Fibroblast of pulmonary artery (primary cell): ENCODE results near the gene APLF.
"Not testable (repeated sequence)": the region's sequence is repeated elsewhere in the genome, so short reads cannot be mapped to it uniquely, and the experiment has no call there.

Experiments
- DNase-seq: peaks from one replicate; pipeline ENCODE4 v3.0.0-alpha.2; 2010; ENCODE audit warnings: low read depth
- H3K4me3 ChIP-seq: replicated peaks from 2 replicates; pipeline ENCODE4 v1.5.1; 2011; ENCODE audit warnings: low read depth, mild to moderate bottlenecking, control low read depth, low read length, moderate library complexity
- CTCF ChIP-seq: IDR thresholded peaks from 2 replicates; pipeline ENCODE4 v1.5.1; 2011; ENCODE audit warnings: mild to moderate bottlenecking, control low read depth, low read length, inconsistent platforms; ENCODE audit errors: missing control alignments

The APLF gene

GRCh38 chr2:68589963-68590362 lies 122.6 kb downstream of the APLF start:
- no peak overlapping the region for H3K4me3 ChIP-seq
- DNase-seq, result peak; percentile 62
- no peak for TF ChIP-seq CTCF

GRCh38 chr2:68590702-68591101 lies 123.3 kb downstream of the APLF start:
- no peak for TF ChIP-seq CTCF
- no peak for DNase-seq
- no peak overlapping the region for H3K4me3 ChIP-seq

GRCh38 chr2:68591225-68591624 lies 123.8 kb downstream of the APLF start:
- TF ChIP-seq CTCF, result no peak
- DNase-seq, result no peak

GRCh38 chr2:68594041-68594440 lies 126.7 kb downstream of the APLF start:
- TF ChIP-seq CTCF, result no peak
- no peak for DNase-seq

More at GRCh38 chr2:68591225-68591624, 123.8 kb downstream of the APLF start:
- H3K4me3 ChIP-seq, result no peak overlapping the region

GRCh38 chr2:68594674-68595492 lies 127.5 kb downstream of the APLF start:
- peak; percentile 89 for TF ChIP-seq CTCF
- no peak overlapping the region for H3K4me3 ChIP-seq
- peak; percentile 53 for DNase-seq

More at GRCh38 chr2:68594041-68594440, 126.7 kb downstream of the APLF start:
- H3K4me3 ChIP-seq, result no peak overlapping the region

GRCh38 chr2:68595493-68595785 lies 128.1 kb downstream of the APLF start:
- not testable (repeated sequence) for DNase-seq, H3K4me3 ChIP-seq

GRCh38 chr2:68600495-68600894 lies 133.1 kb downstream of the APLF start:
- not testable (repeated sequence) for H3K4me3 ChIP-seq, DNase-seq

- TF ChIP-seq CTCF, result no peak
Measured at GRCh38 chr2:68603059-68603458, 135.7 kb downstream of the APLF start.

More at GRCh38 chr2:68603059-68603458, 135.7 kb downstream of the APLF start:
- H3K4me3 ChIP-seq, result no peak overlapping the region
- DNase-seq, result no peak
